ENCODE measurements around the gene CUL5. TPM values are rescaled to one million over a fixed set of nuclear protein-coding genes. Genes with fewer than 3 reads are reported as not detected.

Gene CUL5
- total RNA-seq, 1 experiment from 2014 or later: 26.2 TPM

Small RNA genes lying within 50 kb of the gene (small RNA-seq; reads per million reads assigned to genes)
- gene RF00019: not detected

Other genes with a start within 250 kb of the CUL5 start
- 69.8 and 74.5 TPM in 2 replicates for gene SLC35F2, start 150.1 kb upstream of the CUL5 start, total RNA-seq (2014; rRNA removed; shearing (Covaris generic))
- 0.60 and 0.64 TPM in 2 replicates for gene RAB39A, start 80.5 kb upstream of the CUL5 start, total RNA-seq (2014; rRNA removed; shearing (Covaris generic))
- 173 and 195 TPM in 2 replicates for gene ACAT1, start 112.7 kb downstream of the CUL5 start, total RNA-seq (2014; rRNA removed; shearing (Covaris generic))
- 11.3 and 13.7 TPM in 2 replicates for gene NPAT, start 213.7 kb downstream of the CUL5 start, total RNA-seq (2014; rRNA removed; shearing (Covaris generic))
- 28.3 and 35.9 TPM in 2 replicates for gene ATM, start 214.2 kb downstream of the CUL5 start, total RNA-seq (2014; rRNA removed; shearing (Covaris generic))